ENCODE data around the gene FNBP1L. TPM values are rescaled to one million over a fixed set of nuclear protein-coding genes. Genes with fewer than 3 reads are reported as not detected.

The FNBP1L gene
- polyA plus RNA-seq, 1 of the 3 experiments (the other 2 are of a cell fraction) = 16.5 TPM

- peaks cover 8% of the 10 kb centered on the region for H3F3A ChIP-seq (replicated peaks; ENCODE audit: insufficient read depth)
- H3K36me3 ChIP-seq (replicated peaks in 1 of 2; ENCODE audit: control insufficient read depth in 1 of 2, insufficient read depth in 2 of 2, low read length in 1 of 2) = peaks cover 55 to 79% of the 10 kb centered on the region in 2 experiments
- no peak overlapping the region for H2AFZ ChIP-seq (ENCODE audit: low read depth)
- H3K27ac ChIP-seq (ENCODE audit: low read depth in 2 of 2, low read length in 1 of 2) = no peak overlapping the region
- no peaks in the 10 kb centered on the region for H3K9me3 ChIP-seq
- H4K20me1 ChIP-seq (ENCODE audit: insufficient read depth) = no peaks in the 10 kb centered on the region
- 0 out of 2 replicates have a peak, but pooled peaks cover 3% of the 10 kb centered on the region for H3K9me2 ChIP-seq
- H3K79me2 ChIP-seq (ENCODE audit: insufficient read depth) = peaks cover 13% of the 10 kb centered on the region; the same call in 1 of the 2 replicates
- H3K4me2 ChIP-seq = no peak overlapping the region
- H3K4me3 ChIP-seq (ENCODE audit: low read depth in 2 of 2, low read length in 1 of 2) = no peak overlapping the region
- H3K9ac ChIP-seq = no peak overlapping the region
- DNase-seq = no peak
- ChIA-PET CTCF (no interaction called here), POLR2A (no interaction called here)
- 97% methylated on average over 1 of the region's 1 CpG for WGBS (ENCODE audit: low lambda C conversion rate)
- H3K27me3 ChIP-seq (ENCODE audit: insufficient read depth) = no peaks in the 10 kb centered on the region
- TF ChIP-seq RXRA (IDR thresholded peaks at IDR 0.05; ENCODE audit: borderline replicate concordance, low read depth) (no peak), MXI1 (IDR thresholded peaks at IDR 0.05; ENCODE audit: low read depth, low read length) (no peak), JUND (IDR thresholded peaks at IDR 0.05) (no peak), USF1 (IDR thresholded peaks at IDR 0.05; ENCODE audit: borderline replicate concordance, low read depth) (no peak), FOXJ3 (CRISPR knock-in tag; IDR thresholded peaks at IDR 0.05) (no peak), GABPA (IDR thresholded peaks at IDR 0.05; ENCODE audit: low read depth) (no peak), REST (IDR thresholded peaks at IDR 0.05; ENCODE audit: low read depth, low read length) (no peak), GATA2 (CRISPR knock-in tag; IDR thresholded peaks at IDR 0.05) (no peak), NFIC (IDR thresholded peaks at IDR 0.05; ENCODE audit: borderline replicate concordance) (no peak), CHD2 (IDR thresholded peaks at IDR 0.05; ENCODE audit: low read length, partially characterized antibody) (no peak), TCF12 (IDR thresholded peaks at IDR 0.05) (no peak), CTCF (IDR thresholded peaks at IDR 0.05) (no peak), FOSL2 (IDR thresholded peaks at IDR 0.05; ENCODE audit: borderline replicate concordance, low read depth) (no peak), FOXM1 (IDR thresholded peaks at IDR 0.05; ENCODE audit: low read depth) (no peak), USF2 (IDR thresholded peaks at IDR 0.05; ENCODE audit: borderline replicate concordance, low read depth, low read length) (no peak), EP300 (IDR thresholded peaks at IDR 0.05; ENCODE audit: borderline replicate concordance in 1 of 2, low read depth in 1 of 2, low read length in 1 of 2) (no peak), MEF2A (IDR thresholded peaks at IDR 0.05; ENCODE audit: borderline replicate concordance, low read depth) (no peak)
- H3K4me1 ChIP-seq (ENCODE audit: control insufficient read depth in 1 of 2, insufficient read depth in 2 of 2, low read depth in 1 of 2, low read length in 1 of 2) = peaks cover 0 to 10% of the 10 kb centered on the region in 2 experiments; a peak in 2 of 4 replicates
These were observed 80.5 kb downstream of the FNBP1L start for GRCh38 chr1:93528412-93528811.

Measured in SK-N-SH (cell line).